Measurements from ENCODE around the gene MIAT. TPM values are rescaled to one million over a fixed set of nuclear protein-coding genes. Genes with fewer than 3 reads are reported as not detected.

MIAT gene
- total RNA-seq, 1 experiment from 2014 or later = 0.49 TPM

DNA sequence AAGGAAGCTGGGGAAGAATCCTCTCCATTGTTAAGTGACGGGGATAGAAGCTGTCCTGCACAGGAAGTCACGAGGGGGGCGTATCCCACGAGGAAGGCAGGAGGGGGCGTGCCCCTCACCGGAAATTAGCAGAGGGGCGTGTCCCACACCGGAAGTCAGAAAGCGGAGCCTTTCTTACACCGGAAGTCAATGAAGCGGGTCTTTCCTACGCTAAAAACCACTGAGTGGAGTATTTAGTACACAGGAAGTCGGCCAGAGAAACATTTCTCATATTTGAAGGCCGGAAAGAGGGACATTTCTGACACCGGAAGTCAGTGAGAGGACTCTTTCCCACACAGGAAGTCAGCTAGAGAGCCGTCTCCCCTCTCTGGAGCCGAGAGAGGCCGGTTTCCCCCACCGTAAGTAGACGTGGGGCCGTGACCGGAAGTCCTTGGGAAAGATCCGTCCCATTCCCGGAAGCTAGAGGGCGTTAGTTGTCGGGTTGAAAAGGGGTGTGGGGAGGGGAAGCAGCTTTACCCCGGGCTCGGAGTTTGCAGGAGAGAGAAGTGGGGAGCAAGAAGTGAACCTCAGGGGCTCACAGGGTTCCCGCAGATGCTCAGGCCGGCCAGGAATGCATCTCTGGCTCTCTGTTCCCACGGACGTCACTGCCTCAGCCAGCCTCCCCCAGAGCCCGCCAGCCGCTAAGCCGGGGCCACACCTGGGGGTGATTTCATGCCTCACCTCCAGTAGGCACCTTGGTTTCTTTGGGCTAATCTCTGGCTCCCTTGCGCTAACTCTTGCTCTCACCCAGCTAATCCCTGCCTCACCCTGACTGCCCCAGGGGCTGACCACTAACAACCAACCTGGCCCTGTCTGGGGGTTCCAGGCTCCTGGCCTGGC is 15.4 kb downstream of the MIAT start:
- intact Hi-C loops (cut with micrococcal nuclease) = loop anchor here (10.0 kb wide), 2 partner anchors 732 to 1132 kb away; partner anchors contain the start of gene MN1

GRCh38 chr22:26673486-26673885 is 16.1 kb downstream of the MIAT start:
- no peaks in the 10 kb centered on the region for H3K9me3 Mint-ChIP-seq (ENCODE audit: unreplicated experiment)
- CTCF ChIA-PET = interaction anchor here (0.5 to 1.7 kb wide), 10 partner anchors 9 to 1312 kb away, joined by 3 to 6 read pairs (median 3); no protein-coding TSS in a partner anchor
- TF ChIP-seq, protein P1, sequence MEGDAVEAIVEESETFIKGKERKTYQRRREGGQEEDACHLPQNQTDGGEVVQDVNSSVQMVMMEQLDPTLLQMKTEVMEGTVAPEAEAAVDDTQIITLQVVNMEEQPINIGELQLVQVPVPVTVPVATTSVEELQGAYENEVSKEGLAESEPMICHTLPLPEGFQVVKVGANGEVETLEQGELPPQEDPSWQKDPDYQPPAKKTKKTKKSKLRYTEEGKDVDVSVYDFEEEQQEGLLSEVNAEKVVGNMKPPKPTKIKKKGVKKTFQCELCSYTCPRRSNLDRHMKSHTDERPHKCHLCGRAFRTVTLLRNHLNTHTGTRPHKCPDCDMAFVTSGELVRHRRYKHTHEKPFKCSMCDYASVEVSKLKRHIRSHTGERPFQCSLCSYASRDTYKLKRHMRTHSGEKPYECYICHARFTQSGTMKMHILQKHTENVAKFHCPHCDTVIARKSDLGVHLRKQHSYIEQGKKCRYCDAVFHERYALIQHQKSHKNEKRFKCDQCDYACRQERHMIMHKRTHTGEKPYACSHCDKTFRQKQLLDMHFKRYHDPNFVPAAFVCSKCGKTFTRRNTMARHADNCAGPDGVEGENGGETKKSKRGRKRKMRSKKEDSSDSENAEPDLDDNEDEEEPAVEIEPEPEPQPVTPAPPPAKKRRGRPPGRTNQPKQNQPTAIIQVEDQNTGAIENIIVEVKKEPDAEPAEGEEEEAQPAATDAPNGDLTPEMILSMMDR (IDR thresholded peaks at IDR 0.05; ENCODE audit: unreplicated experiment) = no peak
- DNase-seq (ENCODE audit: unreplicated experiment) = peak; percentile 76
- no peaks in the 10 kb centered on the region for H3K27me3 Mint-ChIP-seq (ENCODE audit: insufficient read depth, unreplicated experiment)
- no TSS peak for BruUV-seq (replicated peaks)
- peaks cover 5% of the 10 kb centered on the region for H3K36me3 Mint-ChIP-seq (ENCODE audit: insufficient read depth, unreplicated experiment)
- POLR2A ChIA-PET = interaction anchor here (0.8 to 2.0 kb wide), 10 partner anchors 9 to 1247 kb away, joined by 3 to 14 read pairs (median 4); partner anchors contain the start of genes HPS4, PITPNB, SRRD and TFIP11
- intact Hi-C loops (cut with micrococcal nuclease) = loop anchor here (10.0 kb wide), 2 partner anchors 731 to 1131 kb away; partner anchors contain the start of gene MN1
- H3K4me1 Mint-ChIP-seq (ENCODE audit: insufficient read depth, unreplicated experiment) = peaks cover 37% of the 10 kb centered on the region
- peak overlapping the region; percentile 99 for H3K27ac Mint-ChIP-seq (ENCODE audit: low read depth, unreplicated experiment)
- peak overlapping the region; percentile 89 for H3K4me3 Mint-ChIP-seq (ENCODE audit: unreplicated experiment)

More for the DNA sequence above, 15.4 kb downstream of the MIAT start:
- TF ChIP-seq, protein P1 (IDR thresholded peaks at IDR 0.05; ENCODE audit: unreplicated experiment) = peak; percentile 37
- ChIA-PET CTCF (interaction anchor here (0.5 to 1.7 kb wide), 13 partner anchors 9 to 1348 kb away, joined by 3 to 6 read pairs (median 3); no protein-coding TSS in a partner anchor), POLR2A (interaction anchor here (0.8 to 2.0 kb wide), 13 partner anchors 8 to 1247 kb away, joined by 3 to 14 read pairs (median 3); partner anchors contain the start of genes HPS4, PITPNB, SRRD and TFIP11)
- Mint-ChIP-seq H3K27me3 (ENCODE audit: insufficient read depth, unreplicated experiment) (no peaks in the 10 kb centered on the region), H3K36me3 (ENCODE audit: insufficient read depth, unreplicated experiment) (peaks cover 5% of the 10 kb centered on the region), H3K4me1 (ENCODE audit: insufficient read depth, unreplicated experiment) (peaks cover 37% of the 10 kb centered on the region), H3K9me3 (ENCODE audit: unreplicated experiment) (no peaks in the 10 kb centered on the region), H3K4me3 (ENCODE audit: unreplicated experiment) (peak overlapping the region; percentile 89), H3K27ac (ENCODE audit: low read depth, unreplicated experiment) (peak overlapping the region; percentile 99)
- DNase-seq (ENCODE audit: unreplicated experiment) = peak; percentile 94
- no TSS peak for BruUV-seq (replicated peaks)

GRCh38 chr22:26674211-26675190 is 17.1 kb downstream of the MIAT start:
- Mint-ChIP-seq H3K36me3 (ENCODE audit: insufficient read depth, unreplicated experiment) (peaks cover 5% of the 10 kb centered on the region), H3K27ac (ENCODE audit: low read depth, unreplicated experiment) (no peak overlapping the region), H3K27me3 (ENCODE audit: insufficient read depth, unreplicated experiment) (no peaks in the 10 kb centered on the region), H3K4me1 (ENCODE audit: insufficient read depth, unreplicated experiment) (peaks cover 37% of the 10 kb centered on the region), H3K4me3 (ENCODE audit: unreplicated experiment) (peak overlapping the region; percentile 89), H3K9me3 (ENCODE audit: unreplicated experiment) (no peaks in the 10 kb centered on the region)
- BruUV-seq (replicated peaks) = no TSS peak
- intact Hi-C loops (cut with micrococcal nuclease) = loop anchor here (10.0 kb wide), 2 partner anchors 730 to 1130 kb away; partner anchors contain the start of gene MN1
- ChIA-PET POLR2A (interaction anchor here (0.5 to 1.9 kb wide), 6 partner anchors 8 to 800 kb away, joined by 3 to 12 read pairs (median 4); partner anchors contain the start of gene TFIP11), CTCF (interaction anchor here (0.6 to 1.7 kb wide), 9 partner anchors 12 to 1311 kb away, joined by 3 to 6 read pairs (median 3); no protein-coding TSS in a partner anchor)
- no peak for DNase-seq (ENCODE audit: unreplicated experiment)
- TF ChIP-seq, protein P1 (IDR thresholded peaks at IDR 0.05; ENCODE audit: unreplicated experiment) = no peak

Measured in MCF 10A (cell line).